Measurements from ENCODE around the gene NTM.

Gene NTM

GRCh38 chr11:132028380-132029240 lies 658.2 kb downstream of the NTM start:
- Mint-ChIP-seq H3K9me3 (peaks cover 6% of the 10 kb centered on the region), H3K4me1 (ENCODE audit: low read depth) (peaks cover 19% of the 10 kb centered on the region), H3K4me3 (no peak overlapping the region), H3K36me3 (ENCODE audit: low read depth) (no peaks in the 10 kb centered on the region), H3K27ac (no peak overlapping the region), H3K27me3 (peaks cover 8% of the 10 kb centered on the region)
- intact Hi-C loops (cut with micrococcal nuclease) = loop anchor here (5.0 kb wide), 1 partner anchor 161 kb away; no protein-coding TSS in a partner anchor

- Mint-ChIP-seq H3K4me3 (no peak overlapping the region), H3K27me3 (no peaks in the 10 kb centered on the region), H3K9me3 (peaks cover 6% of the 10 kb centered on the region), H3K27ac (no peak overlapping the region), H3K36me3 (ENCODE audit: low read depth) (no peaks in the 10 kb centered on the region), H3K4me1 (ENCODE audit: low read depth) (peaks cover 19% of the 10 kb centered on the region)
- intact Hi-C loops (cut with micrococcal nuclease) = loop anchor here (10.0 kb wide), 1 partner anchor 286 kb away; no protein-coding TSS in a partner anchor
These were observed 660.5 kb downstream of the NTM start for GRCh38 chr11:132030896-132031295.

GRCh38 chr11:132032555-132032954 lies 662.1 kb downstream of the NTM start:
- Mint-ChIP-seq H3K27ac (no peak overlapping the region), H3K9me3 (peaks cover 6% of the 10 kb centered on the region), H3K27me3 (no peaks in the 10 kb centered on the region), H3K4me1 (ENCODE audit: low read depth) (peaks cover 26% of the 10 kb centered on the region), H3K36me3 (ENCODE audit: low read depth) (no peaks in the 10 kb centered on the region), H3K4me3 (no peak overlapping the region)
- intact Hi-C loops (cut with micrococcal nuclease) = loop anchor here (10.0 kb wide), 1 partner anchor 288 kb away; no protein-coding TSS in a partner anchor

- no peak overlapping the region for H3K4me3 Mint-ChIP-seq
These were observed 662.6 kb downstream of the NTM start for GRCh38 chr11:132033051-132033450.

GRCh38 chr11:132035228-132035627 lies 664.8 kb downstream of the NTM start:
- peaks cover 6% of the 10 kb centered on the region for H3K9me3 Mint-ChIP-seq
- no peaks in the 10 kb centered on the region for H3K36me3 Mint-ChIP-seq (ENCODE audit: low read depth)
- H3K27me3 Mint-ChIP-seq = no peaks in the 10 kb centered on the region
- peaks cover 50% of the 10 kb centered on the region for H3K4me1 Mint-ChIP-seq (ENCODE audit: low read depth)
- intact Hi-C loops (cut with micrococcal nuclease) = loop anchor here (10.0 kb wide), 1 partner anchor 290 kb away; no protein-coding TSS in a partner anchor
- no peak overlapping the region for H3K27ac Mint-ChIP-seq
- no peak overlapping the region for H3K4me3 Mint-ChIP-seq

More at GRCh38 chr11:132033051-132033450, 662.6 kb downstream of the NTM start:
- Mint-ChIP-seq H3K9me3 (peaks cover 6% of the 10 kb centered on the region), H3K36me3 (ENCODE audit: low read depth) (no peaks in the 10 kb centered on the region), H3K27ac (no peak overlapping the region), H3K4me1 (ENCODE audit: low read depth) (peaks cover 30% of the 10 kb centered on the region), H3K27me3 (no peaks in the 10 kb centered on the region)
- intact Hi-C loops (cut with micrococcal nuclease) = loop anchor here (10.0 kb wide), 1 partner anchor 288 kb away; no protein-coding TSS in a partner anchor

GRCh38 chr11:132035766-132036165 lies 665.4 kb downstream of the NTM start:
- H3K27me3 Mint-ChIP-seq = no peaks in the 10 kb centered on the region
- H3K36me3 Mint-ChIP-seq (ENCODE audit: low read depth) = no peaks in the 10 kb centered on the region
- H3K4me3 Mint-ChIP-seq = no peak overlapping the region
- peaks cover 6% of the 10 kb centered on the region for H3K9me3 Mint-ChIP-seq
- intact Hi-C loops (cut with micrococcal nuclease) = loop anchor here (10.0 kb wide), 1 partner anchor 291 kb away; no protein-coding TSS in a partner anchor
- H3K4me1 Mint-ChIP-seq (ENCODE audit: low read depth) = peaks cover 46% of the 10 kb centered on the region
- no peak overlapping the region for H3K27ac Mint-ChIP-seq

- intact Hi-C loops (cut with micrococcal nuclease) = loop anchor here (10.0 kb wide), 1 partner anchor 291 kb away; no protein-coding TSS in a partner anchor
- Mint-ChIP-seq H3K27me3 (no peaks in the 10 kb centered on the region), H3K4me1 (ENCODE audit: low read depth) (peaks cover 46% of the 10 kb centered on the region), H3K4me3 (no peak overlapping the region), H3K27ac (no peak overlapping the region), H3K9me3 (peaks cover 6% of the 10 kb centered on the region), H3K36me3 (ENCODE audit: low read depth) (no peaks in the 10 kb centered on the region)
These were observed 665.8 kb downstream of the NTM start for GRCh38 chr11:132036220-132036619.

GRCh38 chr11:132036746-132037466 lies 666.5 kb downstream of the NTM start:
- H3K27me3 Mint-ChIP-seq = no peaks in the 10 kb centered on the region
- peaks cover 47% of the 10 kb centered on the region for H3K4me1 Mint-ChIP-seq (ENCODE audit: low read depth)
- peaks cover 6% of the 10 kb centered on the region for H3K9me3 Mint-ChIP-seq
- no peak overlapping the region for H3K27ac Mint-ChIP-seq
- H3K36me3 Mint-ChIP-seq (ENCODE audit: low read depth) = no peaks in the 10 kb centered on the region
- intact Hi-C loops (cut with micrococcal nuclease) = loop anchor here (10.0 kb wide), 1 partner anchor 292 kb away; no protein-coding TSS in a partner anchor
- no peak overlapping the region for H3K4me3 Mint-ChIP-seq

GRCh38 chr11:132037467-132037862 lies 667.0 kb downstream of the NTM start:
- Mint-ChIP-seq H3K9me3 (peaks cover under 1% of the 10 kb centered on the region), H3K36me3 (ENCODE audit: low read depth) (no peaks in the 10 kb centered on the region), H3K27me3 (no peaks in the 10 kb centered on the region), H3K4me3 (no peak overlapping the region), H3K27ac (no peak overlapping the region), H3K4me1 (ENCODE audit: low read depth) (peaks cover 42% of the 10 kb centered on the region)
- intact Hi-C loops (cut with micrococcal nuclease) = loop anchor here (10.0 kb wide), 1 partner anchor 293 kb away; no protein-coding TSS in a partner anchor

GRCh38 chr11:132037956-132038355 lies 667.5 kb downstream of the NTM start:
- no peaks in the 10 kb centered on the region for H3K9me3 Mint-ChIP-seq
- no peak overlapping the region for H3K27ac Mint-ChIP-seq
- no peak overlapping the region for H3K4me3 Mint-ChIP-seq
- no peaks in the 10 kb centered on the region for H3K27me3 Mint-ChIP-seq
- peaks cover 42% of the 10 kb centered on the region for H3K4me1 Mint-ChIP-seq (ENCODE audit: low read depth)
- intact Hi-C loops (cut with micrococcal nuclease) = loop anchor here (10.0 kb wide), 1 partner anchor 293 kb away; no protein-coding TSS in a partner anchor
- H3K36me3 Mint-ChIP-seq (ENCODE audit: low read depth) = no peaks in the 10 kb centered on the region

GRCh38 chr11:132039521-132039920 lies 669.1 kb downstream of the NTM start:
- no peaks in the 10 kb centered on the region for H3K27me3 Mint-ChIP-seq
- no peak overlapping the region for H3K4me3 Mint-ChIP-seq
- intact Hi-C loops (cut with micrococcal nuclease) = loop anchor here (10.0 kb wide), 1 partner anchor 295 kb away; no protein-coding TSS in a partner anchor
- no peaks in the 10 kb centered on the region for H3K36me3 Mint-ChIP-seq (ENCODE audit: low read depth)
- H3K4me1 Mint-ChIP-seq (ENCODE audit: low read depth) = peaks cover 55% of the 10 kb centered on the region
- no peak overlapping the region for H3K27ac Mint-ChIP-seq
- no peaks in the 10 kb centered on the region for H3K9me3 Mint-ChIP-seq

- H3K9me3 Mint-ChIP-seq = no peaks in the 10 kb centered on the region
- H3K4me1 Mint-ChIP-seq (ENCODE audit: low read depth) = peaks cover 77% of the 10 kb centered on the region
- H3K36me3 Mint-ChIP-seq (ENCODE audit: low read depth) = no peaks in the 10 kb centered on the region
- intact Hi-C loops (cut with micrococcal nuclease) = no loop called here
- no peaks in the 10 kb centered on the region for H3K27me3 Mint-ChIP-seq
- no peak overlapping the region for H3K27ac Mint-ChIP-seq
- no peak overlapping the region for H3K4me3 Mint-ChIP-seq
These were observed 671.9 kb downstream of the NTM start for GRCh38 chr11:132042296-132042695.

GRCh38 chr11:132043714-132044113 lies 673.3 kb downstream of the NTM start:
- H3K9me3 Mint-ChIP-seq = no peaks in the 10 kb centered on the region
- H3K27ac Mint-ChIP-seq = no peak overlapping the region
- no peaks in the 10 kb centered on the region for H3K36me3 Mint-ChIP-seq (ENCODE audit: low read depth)
- no peak overlapping the region for H3K4me3 Mint-ChIP-seq
- intact Hi-C loops (cut with micrococcal nuclease) = loop anchor here (2.0 kb wide), 1 partner anchor 15 kb away; no protein-coding TSS in a partner anchor
- H3K27me3 Mint-ChIP-seq = no peaks in the 10 kb centered on the region
- peaks cover 78% of the 10 kb centered on the region for H3K4me1 Mint-ChIP-seq (ENCODE audit: low read depth)
